Measurements from ENCODE around the gene RNF149.
A peak's percentile ranks its signal among the peaks of the same experiment; 100 is the strongest.
"Not testable (repeated sequence)": the region's sequence is repeated elsewhere in the genome, so short reads cannot be mapped to it uniquely, and the experiment has no call there.

The RNF149 gene

DNA sequence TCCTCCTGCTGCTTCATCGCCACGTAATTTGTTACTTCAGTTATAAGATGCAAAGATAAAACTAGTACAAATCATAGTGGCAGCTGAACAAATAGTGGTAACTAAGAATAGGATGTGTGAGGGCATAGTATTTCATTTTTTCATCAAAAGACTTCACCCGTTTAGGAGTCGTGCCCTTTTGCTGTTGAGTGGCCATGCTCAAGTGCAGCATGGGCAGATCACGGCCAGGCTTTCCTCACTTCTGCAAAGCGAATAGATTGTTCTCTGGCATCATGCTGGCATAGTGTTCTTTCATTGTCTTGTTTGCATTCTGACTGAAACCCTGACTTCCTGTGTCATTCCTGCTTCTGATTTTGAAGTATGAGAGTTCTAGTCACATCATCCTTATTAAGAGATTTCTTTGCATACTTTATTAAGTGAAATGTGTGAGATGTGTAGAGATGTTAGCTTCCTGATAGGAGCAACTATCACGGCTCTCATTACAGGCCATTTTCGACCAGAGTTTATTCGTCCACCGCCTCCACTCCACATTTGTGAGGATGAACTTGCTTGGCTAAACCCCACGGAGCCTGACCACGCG, 44.1 kb downstream of the RNF149 start:
- peak in 1 of 10 donors; percentile 55 for DNase-seq
- intact Hi-C loops (cut with DNase I) = no loop called here

DNA sequence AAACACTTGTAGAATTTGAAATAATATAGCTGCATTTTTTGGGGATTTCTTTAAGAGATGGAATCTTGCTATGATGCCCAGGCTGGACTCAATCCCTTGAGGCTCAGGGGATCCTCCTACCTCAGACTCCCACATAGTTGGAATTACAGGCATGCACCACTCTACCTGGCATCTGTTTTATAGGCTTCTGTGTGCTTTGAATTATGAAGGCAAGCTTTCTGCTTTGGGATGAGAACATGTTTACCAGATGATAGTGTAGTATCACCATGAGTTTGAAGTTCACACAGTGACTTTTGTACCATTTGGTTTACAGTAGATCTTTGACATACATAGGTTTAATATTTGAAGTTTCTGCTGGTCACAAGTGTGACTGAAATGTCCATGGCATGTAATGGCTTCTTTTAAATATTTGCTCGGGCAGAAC, 45.1 kb downstream of the RNF149 start:
- DNase-seq = no peak
- intact Hi-C loops (cut with DNase I) = no loop called here

DNA sequence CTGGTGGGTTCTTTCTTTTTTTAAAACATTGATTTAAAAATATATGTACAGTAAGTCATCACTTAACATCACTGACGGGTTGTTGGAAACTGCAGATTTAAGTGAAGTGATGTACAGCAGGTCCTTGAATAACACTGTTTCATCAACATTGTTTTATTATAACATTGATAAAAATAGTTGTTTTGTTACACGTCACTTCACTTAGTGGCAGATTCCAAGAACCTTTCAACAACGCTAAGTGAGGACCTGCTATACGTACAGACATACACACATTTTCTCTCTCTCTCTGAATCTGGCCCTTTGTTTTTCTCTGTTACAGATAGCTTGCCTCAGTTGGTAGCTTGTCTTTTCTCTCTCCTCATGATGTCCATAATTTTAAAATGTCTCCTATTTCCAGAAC, 46.4 kb downstream of the RNF149 start:
- intact Hi-C loops (cut with DNase I) = no loop called here

DNA sequence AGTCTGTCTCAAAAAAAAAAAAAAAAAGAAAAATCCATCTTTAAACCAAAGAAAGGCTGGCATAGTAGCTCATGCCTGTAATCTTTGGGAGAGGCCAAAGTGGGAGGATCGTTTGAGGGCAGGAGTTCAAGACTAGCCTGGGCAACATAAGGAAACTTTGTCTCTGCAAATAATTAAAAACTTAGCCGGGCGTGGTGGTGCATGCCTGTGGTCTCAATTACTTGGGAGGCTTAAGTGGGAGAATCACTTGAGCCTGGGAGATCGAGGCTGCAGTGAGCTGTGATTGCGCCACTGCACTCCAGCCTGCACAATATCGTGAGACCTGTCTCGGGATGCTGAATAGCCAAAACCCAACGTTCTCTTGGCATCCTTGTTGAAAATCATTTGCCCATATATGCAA, 49.7 kb downstream of the RNF149 start:
- DNase-seq = no peak
- intact Hi-C loops (cut with DNase I) = no loop called here

More for the DNA sequence above, 46.4 kb downstream of the RNF149 start:
- no peak for DNase-seq

DNA sequence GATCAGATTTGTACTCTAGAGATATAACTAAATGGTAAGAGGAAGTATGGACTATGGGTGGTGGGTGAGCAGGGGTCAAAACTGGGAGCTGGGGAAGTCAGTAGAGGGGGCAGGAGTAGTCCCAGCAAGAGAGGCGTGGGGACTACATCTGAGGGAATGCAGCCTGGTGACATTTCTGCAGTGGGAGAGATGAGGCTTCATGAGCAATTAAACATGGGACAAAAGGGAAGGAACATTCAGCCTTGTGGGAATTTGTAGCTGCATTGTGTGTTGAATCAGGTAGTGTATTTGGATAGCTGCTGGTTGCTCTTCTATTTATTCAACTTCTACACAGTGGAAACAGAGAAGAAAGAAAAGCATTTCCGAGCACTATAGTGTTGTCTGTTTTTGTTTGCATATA, 52.2 kb downstream of the RNF149 start:
- no peak for DNase-seq
- intact Hi-C loops (cut with DNase I) = no loop called here

DNA sequence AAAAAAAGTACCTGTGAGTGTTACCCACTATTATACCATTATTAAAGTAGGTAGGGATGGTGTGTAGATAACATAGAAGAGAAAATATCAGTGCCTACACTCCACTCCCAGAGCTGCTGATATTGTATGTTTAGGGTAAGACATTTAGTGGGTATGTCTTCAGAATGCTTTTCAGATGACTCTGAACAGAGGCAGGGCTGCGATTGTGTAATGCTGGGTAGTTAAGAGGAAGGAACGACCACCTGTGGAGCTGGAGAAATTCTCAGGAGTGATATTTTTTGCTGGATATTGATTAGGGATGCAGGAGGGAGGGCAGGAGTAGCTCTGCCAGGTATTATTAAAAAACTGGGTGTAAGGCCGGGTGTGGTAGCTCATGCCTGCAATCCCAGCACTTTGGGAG, 53.0 kb downstream of the RNF149 start:
- intact Hi-C loops (cut with DNase I) = no loop called here
- no peak for DNase-seq

DNA sequence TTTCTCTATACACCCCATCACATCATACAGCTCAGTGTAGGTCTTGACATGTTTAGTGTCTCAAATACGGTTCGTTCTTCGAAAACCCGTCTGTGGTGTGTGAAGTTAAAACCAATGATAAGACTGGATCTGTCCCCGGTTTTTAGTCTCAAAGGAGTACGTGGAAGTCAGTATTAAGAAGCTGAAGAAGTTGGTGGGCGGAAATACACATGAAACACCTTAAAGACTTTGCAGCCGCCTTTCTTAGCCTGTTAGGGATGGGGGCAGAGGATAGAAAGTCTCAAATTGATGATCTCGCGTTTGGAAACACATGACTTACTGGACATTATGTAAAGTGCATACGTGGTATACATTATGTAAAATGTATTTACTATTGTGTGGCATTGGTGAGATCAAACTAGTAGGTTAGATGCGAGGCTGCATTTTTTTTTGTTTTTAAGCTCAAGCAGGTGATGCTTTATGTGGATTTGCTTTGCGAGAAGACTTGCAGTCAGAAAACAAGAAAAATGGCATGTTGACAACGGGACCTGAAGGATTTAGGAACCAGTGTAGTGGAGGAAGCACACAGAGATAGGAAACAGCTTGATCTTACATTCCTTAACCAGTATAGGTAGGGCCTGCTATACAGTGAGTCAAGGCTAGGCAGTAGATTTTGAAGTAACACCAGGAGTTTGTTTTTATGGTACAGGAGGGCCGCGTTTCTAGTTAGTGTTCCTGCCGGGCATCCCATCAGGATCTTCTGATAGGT, 54.6 kb downstream of the RNF149 start:
- intact Hi-C loops (cut with DNase I) = loop anchor here (5.0 kb wide), 1 partner anchor 53 kb away; the partner anchor contains the start of gene RNF149

DNA sequence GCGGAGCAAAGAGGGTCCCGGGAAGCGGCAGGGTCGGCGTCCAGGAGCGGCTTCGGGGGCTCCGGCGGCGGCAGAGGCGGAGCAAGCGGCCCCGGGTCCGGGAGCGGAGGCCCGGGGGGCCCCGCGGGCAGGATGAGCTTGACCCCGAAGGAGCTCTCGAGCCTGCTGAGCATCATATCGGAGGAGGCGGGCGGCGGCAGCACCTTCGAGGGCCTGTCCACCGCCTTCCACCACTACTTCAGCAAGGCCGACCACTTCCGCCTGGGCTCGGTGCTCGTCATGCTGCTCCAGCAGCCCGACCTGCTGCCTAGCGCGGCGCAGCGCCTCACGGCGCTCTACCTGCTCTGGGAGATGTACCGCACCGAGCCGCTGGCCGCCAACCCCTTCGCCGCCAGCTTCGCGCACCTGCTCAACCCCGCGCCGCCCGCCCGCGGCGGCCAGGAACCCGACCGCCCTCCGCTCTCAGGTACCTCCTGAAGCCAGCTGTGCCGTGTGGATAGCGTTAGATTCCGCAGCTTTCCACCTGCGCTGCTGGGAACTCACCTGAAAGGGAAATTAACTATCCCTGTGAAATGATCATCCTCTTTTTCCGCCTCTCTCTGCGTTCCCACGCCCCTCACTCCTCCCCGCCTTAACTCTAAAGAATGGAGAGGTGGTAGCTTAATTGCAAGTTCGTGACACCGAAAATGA, 55.3 kb downstream of the RNF149 start:
- intact Hi-C loops (cut with DNase I) = loop anchor here (5.0 kb wide), 1 partner anchor 54 kb away; the partner anchor contains the start of gene RNF149
- DNase-seq = peak in 9 of 10 donors; percentile 9 to 92 (median 35)

More for the DNA sequence above, 54.6 kb downstream of the RNF149 start:
- no peak for DNase-seq

DNA sequence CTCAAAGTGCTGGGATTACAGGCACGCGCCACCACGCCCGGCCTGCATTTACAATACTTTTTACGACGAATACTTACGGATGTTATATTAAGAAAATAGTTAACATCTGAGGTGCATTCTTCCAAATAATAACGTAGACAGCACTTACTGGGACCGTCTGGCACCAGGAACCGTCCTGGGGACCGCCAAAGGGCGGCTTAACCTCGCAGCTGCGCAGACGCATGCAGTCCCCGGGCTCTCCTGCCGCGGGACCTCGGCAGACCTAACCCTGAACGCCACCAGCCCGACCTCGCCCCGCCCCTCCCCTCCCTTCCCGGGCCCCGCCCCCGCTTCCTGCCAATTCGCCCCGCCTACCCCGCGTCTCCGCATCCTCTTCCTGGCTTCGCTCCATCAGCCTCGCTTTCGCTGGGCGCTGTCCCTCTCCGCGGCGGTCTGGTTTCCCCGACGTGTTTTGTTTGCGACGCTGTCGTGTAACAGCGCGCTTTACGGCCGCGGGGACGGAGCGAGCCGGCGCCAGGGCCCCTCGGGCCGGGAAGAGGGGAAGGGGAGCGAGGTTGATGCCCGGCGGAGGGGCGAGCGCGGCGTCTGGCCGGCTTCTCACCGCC, 56.0 kb downstream of the RNF149 start, which contains the start of gene CNOT11:
Gene CNOT11 (plus strand): TSS at position 479 of the 605 bp plus-strand sequence. CDS start 79 bp downstream, at position 558.
- intact Hi-C loops (cut with DNase I) = loop anchor here (5.0 kb wide), 1 partner anchor 55 kb away; the partner anchor contains the start of gene RNF149
- peak; percentile 92 to 99 (median 96) for DNase-seq

DNA sequence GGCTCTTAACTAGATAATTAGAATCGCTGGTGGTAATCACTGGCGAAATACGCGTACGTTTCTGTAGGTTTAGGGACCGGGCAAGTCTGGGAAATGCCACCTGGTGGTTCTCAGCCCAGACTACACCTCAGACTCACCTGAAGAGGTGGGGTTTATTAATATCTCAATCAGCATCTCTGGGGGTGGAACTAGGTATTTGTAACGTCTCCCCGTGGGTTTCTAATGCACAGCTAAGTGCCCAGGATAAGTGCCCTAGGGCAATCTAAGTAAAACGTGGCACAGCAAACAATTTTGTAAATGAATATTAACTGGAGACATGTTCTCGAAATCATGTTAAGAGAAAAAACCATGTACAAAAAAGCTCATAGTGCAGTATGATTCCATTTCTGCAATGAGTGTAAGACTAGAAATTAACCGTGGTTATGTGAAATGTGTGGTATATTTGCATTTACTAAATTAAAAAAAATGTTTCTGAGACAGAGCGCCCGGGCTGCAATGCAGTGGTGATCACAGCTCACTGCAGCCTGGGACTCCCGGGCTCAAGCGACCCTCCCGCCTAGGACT, 56.6 kb downstream of the RNF149 start:
- intact Hi-C loops (cut with DNase I) = loop anchor here (5.0 kb wide), 1 partner anchor 55 kb away; the partner anchor contains the start of gene RNF149

DNA sequence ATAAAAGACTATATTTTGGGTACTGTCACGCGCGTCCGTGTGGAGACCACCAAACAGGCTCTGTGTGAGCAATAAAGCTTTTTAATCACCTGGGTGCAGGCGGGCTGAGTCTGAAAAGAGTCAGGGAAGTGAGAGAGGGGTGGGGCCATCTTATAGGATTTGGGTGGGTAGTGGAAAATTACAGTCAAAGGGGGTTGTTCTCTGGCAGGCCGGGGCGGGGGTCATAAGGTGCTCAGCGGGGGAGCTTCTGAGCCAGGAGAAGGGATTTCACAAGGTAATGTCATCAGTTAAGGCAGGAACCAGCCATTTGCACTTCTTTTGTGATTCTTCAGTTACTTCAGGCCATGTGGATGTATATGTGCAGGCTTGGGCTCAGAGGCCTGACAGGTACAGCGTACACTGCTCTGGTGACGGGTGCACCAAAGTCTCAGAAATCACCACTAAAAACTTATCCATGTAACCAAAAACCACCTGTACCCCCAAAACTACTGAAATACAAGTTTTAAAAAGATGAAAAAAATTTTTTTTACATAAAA, 57.2 kb downstream of the RNF149 start:
- intact Hi-C loops (cut with DNase I) = loop anchor here (5.0 kb wide), 1 partner anchor 56 kb away; the partner anchor contains the start of gene RNF149
- not testable (repeated sequence) for DNase-seq

More for the DNA sequence above, 56.6 kb downstream of the RNF149 start:
- DNase-seq = peak in 1 of 10 donors; percentile 61

DNA sequence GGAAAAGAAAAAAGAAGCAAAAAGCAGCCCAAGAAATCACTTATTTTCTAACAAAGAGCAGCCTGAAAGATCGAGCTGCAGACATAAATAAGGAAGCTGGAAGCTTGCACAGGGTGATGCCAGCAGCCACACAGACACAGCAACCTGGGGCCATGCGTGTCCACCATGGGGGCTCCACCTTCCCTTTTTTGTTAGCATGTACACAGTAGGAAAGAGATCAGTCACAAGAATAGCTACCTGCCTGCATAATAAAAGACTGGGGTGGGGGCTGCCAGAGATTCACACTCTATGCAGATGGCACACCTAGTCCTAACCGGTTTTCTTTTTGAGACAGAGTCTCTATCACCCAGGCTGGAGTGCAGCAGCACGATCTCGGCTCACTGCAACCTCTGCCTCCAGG, 58.7 kb downstream of the RNF149 start:
- DNase-seq = no peak
- intact Hi-C loops (cut with DNase I) = loop anchor here (5.0 kb wide), 1 partner anchor 57 kb away; the partner anchor contains the start of gene RNF149

DNA sequence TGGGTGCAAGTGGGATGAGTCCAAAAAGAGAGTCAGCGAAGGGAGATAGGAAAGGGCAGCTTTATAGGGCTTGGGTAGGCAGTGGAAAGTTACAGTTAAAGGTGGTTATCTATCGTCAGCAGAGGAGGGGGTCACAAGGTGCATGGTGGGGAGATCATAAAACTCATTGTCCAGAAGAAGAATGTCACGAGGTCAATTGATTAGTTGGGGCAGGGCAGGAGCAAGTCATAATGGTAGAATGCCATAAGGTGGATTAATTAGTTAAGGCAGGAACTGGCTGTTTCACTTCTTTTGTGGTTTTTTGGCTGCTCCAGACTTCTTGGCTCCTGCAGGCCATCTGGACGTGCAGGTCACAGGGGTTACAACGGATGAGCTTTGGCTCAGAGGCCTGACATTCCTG, 59.7 kb downstream of the RNF149 start:
- intact Hi-C loops (cut with DNase I) = not testable (repeated sequence)
- DNase-seq = peak in 1 of 10 donors; percentile 29

DNA sequence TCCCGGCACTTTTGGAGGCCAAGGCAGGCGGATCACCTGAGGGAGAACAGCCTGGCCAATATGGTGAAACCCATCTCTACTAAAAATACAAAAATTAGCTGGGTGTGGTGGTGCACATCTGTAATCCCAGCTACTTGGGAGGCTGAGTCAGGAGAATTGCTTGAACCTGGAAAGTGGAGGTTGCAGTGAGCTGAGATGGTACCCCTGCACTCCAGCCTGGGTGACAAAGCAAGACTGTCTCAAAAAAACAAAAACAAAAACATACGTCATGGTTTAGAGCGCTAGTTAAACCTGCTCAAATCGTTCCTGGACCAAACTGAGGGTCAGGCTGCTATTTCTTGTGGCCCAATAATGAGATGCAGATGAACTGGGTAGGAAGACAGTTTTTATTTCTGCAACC, 63.0 kb downstream of the RNF149 start:
- intact Hi-C loops (cut with DNase I); DNase-seq: not testable (repeated sequence)

DNA sequence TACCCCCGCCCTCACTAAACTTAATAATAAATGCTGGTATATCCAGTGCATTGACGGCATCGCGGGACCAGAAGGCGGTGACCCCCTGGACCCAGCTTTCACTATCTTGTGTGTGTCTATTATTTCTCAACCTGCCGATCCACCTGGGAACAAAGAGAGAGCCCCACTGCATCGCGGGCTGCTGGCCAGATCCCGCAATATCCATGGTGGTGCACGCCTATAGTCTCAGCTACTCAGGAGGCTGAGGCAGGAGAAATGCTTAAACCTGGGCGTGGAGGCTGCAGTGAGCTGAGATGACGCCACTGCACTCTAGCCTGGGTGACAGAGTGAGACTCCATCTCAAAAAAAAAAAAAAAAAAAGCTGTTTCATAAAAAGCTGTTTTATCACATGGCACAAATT, 63.6 kb downstream of the RNF149 start:
- DNase-seq = peak in 1 of 10 donors; percentile 59

DNA sequence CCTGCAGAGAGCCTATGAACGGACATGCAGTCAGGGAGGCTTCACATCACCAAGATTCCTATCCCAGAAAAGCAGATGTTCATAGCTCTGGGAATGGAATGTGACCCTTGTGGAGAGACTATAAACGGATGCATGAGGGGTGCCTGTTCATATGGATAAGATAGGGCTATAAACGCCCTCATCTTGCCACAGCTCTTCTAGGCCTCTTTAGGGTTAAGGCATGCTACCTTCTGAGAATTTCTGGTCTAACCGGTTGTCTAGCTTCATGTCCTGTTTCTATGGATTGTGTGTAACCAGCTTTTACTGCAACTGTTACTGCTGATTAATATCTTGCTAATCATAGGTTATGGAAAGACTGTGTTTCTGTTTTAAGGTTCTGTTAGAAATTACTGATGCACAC, 64.1 kb downstream of the RNF149 start:
- not testable (repeated sequence) for DNase-seq

More for the DNA sequence above, 63.6 kb downstream of the RNF149 start:
- intact Hi-C loops (cut with DNase I) = not testable (repeated sequence)

DNA sequence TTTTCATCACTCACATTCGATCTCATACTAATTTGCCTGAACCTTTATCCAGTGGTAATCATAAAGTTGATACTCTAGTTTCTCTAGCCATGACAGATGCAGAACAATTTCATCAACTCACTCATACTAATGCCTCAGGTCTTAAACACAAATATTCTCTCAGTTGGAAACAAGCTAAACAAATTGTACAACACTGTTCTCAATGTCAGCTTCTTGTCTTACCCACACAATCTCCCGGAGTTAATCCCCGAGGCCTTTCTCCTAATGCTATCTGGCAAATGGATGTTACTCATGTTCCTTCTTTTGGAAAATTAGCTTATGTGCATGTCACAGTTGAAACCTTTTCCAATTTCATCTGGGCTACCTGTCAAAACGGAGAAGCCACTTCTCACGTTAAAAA, 67.3 kb downstream of the RNF149 start:
- intact Hi-C loops (cut with DNase I) = no loop called here
- no peak for DNase-seq

More for the DNA sequence above, 64.1 kb downstream of the RNF149 start:
- intact Hi-C loops (cut with DNase I) = not testable (repeated sequence)

DNA sequence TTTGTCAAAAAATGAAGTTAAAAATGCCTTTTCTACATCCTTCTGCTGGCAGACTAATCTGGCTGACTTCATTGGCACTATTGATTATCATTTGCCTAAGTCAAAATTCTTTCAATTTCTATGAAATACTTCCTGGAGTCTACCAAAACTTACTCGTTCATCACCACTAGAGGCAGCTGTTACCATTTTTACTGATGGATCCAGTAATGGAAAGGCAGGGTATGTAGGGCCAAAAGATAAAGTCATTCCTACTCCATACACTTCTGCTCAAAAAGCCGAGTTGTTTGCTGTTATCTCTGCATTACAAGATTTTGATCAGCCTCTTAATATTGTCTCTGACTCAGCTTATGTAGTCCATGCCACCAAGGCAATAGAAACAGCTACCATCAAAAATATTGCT, 67.8 kb downstream of the RNF149 start:
- DNase-seq; intact Hi-C loops (cut with DNase I): not testable (repeated sequence)

DNA sequence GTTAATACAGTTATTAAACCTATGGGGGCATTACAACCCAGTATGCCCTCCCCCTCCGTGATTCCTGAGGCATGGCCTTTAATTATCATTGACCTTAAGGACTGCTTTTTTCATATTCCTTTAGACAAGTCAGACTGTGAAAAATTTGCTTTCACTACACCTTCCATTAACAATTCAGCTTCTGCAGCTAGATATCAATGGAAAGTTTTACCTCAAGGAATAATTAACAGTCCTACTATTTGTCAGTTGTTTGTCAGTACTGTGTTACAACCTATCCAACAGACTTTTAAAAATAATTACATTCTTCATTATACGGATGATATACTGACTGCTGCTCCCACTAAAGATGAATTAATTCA, 68.8 kb downstream of the RNF149 start:
- intact Hi-C loops (cut with DNase I) = not testable (repeated sequence)

More for the DNA sequence above, 68.8 kb downstream of the RNF149 start:
- not testable (repeated sequence) for DNase-seq
